Common myeloid progenitor, CD34-positive (primary cell): ENCODE data around the gene COQ9.

Source experiments
- CTCF ChIA-PET: fragments of 350-600 bp; sonication (Branson Sonifier 250); formaldehyde crosslinking; loops from one replicate; lab custom pipeline; 2021; ENCODE audit warnings: antibody characterized with exemption; lab: Charles Lee
- POLR2A ChIA-PET: fragments of 350-600 bp; sonication (Branson Sonifier 250); formaldehyde crosslinking; loops from one replicate; lab custom pipeline; 2021; ENCODE audit warnings: antibody characterized with exemption; lab: Charles Lee
- DNase-seq, 3 donors: peaks; one replicate each; pipeline versions ENCODE4 v3.0.0 to v3.0.0-alpha.2; 2013
- H3K27ac ChIP-seq, 2 experiments: 1 replicate in 1 of 2; 2 replicates in 1 of 2; pipeline ENCODE4 v1.7.0; 2013; ENCODE audit warnings: inconsistent platforms in 2 of 2, low read length in 2 of 2, mild to moderate bottlenecking in 2 of 2, low read depth in 1 of 2, moderate library complexity in 1 of 2; ENCODE audit not compliant: severe bottlenecking in 2 of 2, insufficient read depth in 1 of 2, poor library complexity in 1 of 2
- H3K27me3 ChIP-seq, 5 experiments: replicated peaks in 2 of 5; 1 replicate in 3 of 5; 2 replicates in 2 of 5; pipeline versions ENCODE4 v1.6.1 to v1.7.0; 2013; ENCODE audit warnings: low read length in 4 of 5, mild to moderate bottlenecking in 2 of 5, moderate library complexity in 2 of 5, inconsistent platforms in 1 of 5; ENCODE audit not compliant: insufficient read depth in 5 of 5, control insufficient read depth in 4 of 5
- H3K36me3 ChIP-seq, 4 experiments: 1 replicate in 2 of 4; 2 replicates in 2 of 4; pipeline versions ENCODE4 v1.6.1 to v1.7.0; 2013; ENCODE audit warnings: low read length in 3 of 4, control low read depth in 1 of 4, mild to moderate bottlenecking in 1 of 4; ENCODE audit not compliant: control insufficient read depth in 4 of 4, insufficient read depth in 4 of 4
- H3K4me1 ChIP-seq, 4 experiments: 1 replicate in 3 of 4; 2 replicates in 1 of 4; pipeline versions ENCODE4 v1.6.1 to v1.7.1; 2013; ENCODE audit warnings: low read length in 3 of 4, mild to moderate bottlenecking in 3 of 4, control low read depth in 1 of 4, inconsistent platforms in 1 of 4, moderate library complexity in 1 of 4; ENCODE audit not compliant: control insufficient read depth in 4 of 4, insufficient read depth in 4 of 4; ENCODE audit errors: control extremely low read depth in 1 of 4
- H3K4me3 ChIP-seq, 7 experiments: 1 replicate in 4 of 7; 2 replicates in 3 of 7; pipeline versions ENCODE4 v1.5.1 to v1.7.0; 2013; ENCODE audit warnings: mild to moderate bottlenecking in 7 of 7, low read length in 6 of 7, moderate library complexity in 6 of 7, inconsistent platforms in 2 of 7, low read depth in 2 of 7, control low read depth in 1 of 7; ENCODE audit not compliant: insufficient read depth in 4 of 7, control insufficient read depth in 1 of 7; ENCODE audit errors: extremely low read depth in 1 of 7
- H3K9me3 ChIP-seq, 5 experiments: 1 replicate in 4 of 5; 2 replicates in 1 of 5; pipeline versions ENCODE4 v1.6.1 to v1.7.1; 2013; ENCODE audit warnings: low read length in 4 of 5, mild to moderate bottlenecking in 2 of 5, inconsistent platforms in 1 of 5, low read depth in 1 of 5, moderate library complexity in 1 of 5; ENCODE audit not compliant: control insufficient read depth in 4 of 5, insufficient read depth in 2 of 5; ENCODE audit errors: control extremely low read depth in 1 of 5
- WGBS: methylation state at CpG from one replicate; pipeline ENCODE4 v1.1.5; 2013; ENCODE audit not compliant: insufficient coverage; 5-methylcytosine and 5-hydroxymethylcytosine counted together

Gene COQ9

DNA sequence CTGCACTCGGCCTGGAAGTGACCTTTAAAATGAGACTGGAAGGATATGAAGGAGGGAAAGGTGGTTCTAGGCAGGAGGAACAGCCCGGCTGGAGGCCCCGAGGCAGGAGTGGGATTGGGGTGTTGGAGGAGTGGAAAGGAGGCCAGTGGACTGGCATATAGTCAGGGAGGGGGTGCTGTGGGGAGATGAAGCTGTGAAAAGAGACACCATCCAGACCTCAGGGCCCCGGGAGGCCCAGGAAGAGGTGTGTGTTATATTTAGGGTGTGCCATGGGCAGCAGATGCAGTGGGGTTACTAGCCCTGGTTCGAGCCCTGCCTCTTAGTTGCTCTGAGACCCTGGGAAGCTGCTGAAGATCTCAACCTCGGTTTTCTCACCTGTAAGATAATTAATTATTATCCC, 57.9 kb downstream of the COQ9 start:
- CTCF ChIA-PET, result interaction anchor here (0.8 to 2.5 kb wide), 3 partner anchors 13 to 27 kb away, joined by 3 to 8 read pairs (median 3); no protein-coding TSS in a partner anchor

GRCh38 chr16:57507136-57508034, 60.1 kb downstream of the COQ9 start:
- POLR2A ChIA-PET, result no interaction called here
- no peak for DNase-seq
- Histone ChIP-seq H3K27me3 (no peaks in the 10 kb centered on the region), H3K36me3 (peaks cover 0 to 5% (median 0%) of the 10 kb centered on the region in 4 experiments), H3K27ac (no peak overlapping the region), H3K4me1 (no peaks in the 10 kb centered on the region), H3K4me3 (no peak overlapping the region), H3K9me3 (no peaks in the 10 kb centered on the region)
- WGBS, result 99% methylated on average over 10 of the region's 13 CpGs
- CTCF ChIA-PET, result interaction anchor here (0.5 to 2.1 kb wide), 6 partner anchors 9 to 1154 kb away, joined by 3 to 9 read pairs (median 4); partner anchors contain the start of gene DOK4

More for the DNA sequence above, 57.9 kb downstream of the COQ9 start:
- Histone ChIP-seq H3K36me3 (no peaks in the 10 kb centered on the region), H3K27ac (no peak overlapping the region), H3K4me1 (peaks cover 0 to 15% (median 6%) of the 10 kb centered on the region in 4 experiments), H3K9me3 (no peaks in the 10 kb centered on the region), H3K4me3 (no peak overlapping the region), H3K27me3 (no peaks in the 10 kb centered on the region)
- POLR2A ChIA-PET, result no interaction called here
- no peak for DNase-seq
- 90% methylated on average over 5 of the region's 6 CpGs for WGBS

- Histone ChIP-seq H3K9me3 (no peaks in the 10 kb centered on the region), H3K36me3 (peaks cover 2 to 8% (median 3%) of the 10 kb centered on the region in 4 experiments), H3K27me3 (no peaks in the 10 kb centered on the region), H3K4me1 (no peaks in the 10 kb centered on the region), H3K4me3 (no peak overlapping the region), H3K27ac (no peak overlapping the region)
- POLR2A ChIA-PET, result no interaction called here
- DNase-seq, result no peak
- CTCF ChIA-PET, result interaction anchor here (1.0 to 2.1 kb wide), 5 partner anchors 9 to 134 kb away, joined by 3 to 9 read pairs (median 5); partner anchors contain the start of gene DOK4
- WGBS, result no CpG with 5 or more reads among the region's 3 CpGs
Observed at GRCh38 chr16:57508035-57508425, 60.8 kb downstream of the COQ9 start.

- peaks cover 2 to 19% (median 9%) of the 10 kb centered on the region in 4 experiments for H3K36me3 ChIP-seq
- H3K27me3 ChIP-seq, result no peaks in the 10 kb centered on the region
- H3K27ac ChIP-seq, result no peak overlapping the region
- H3K4me3 ChIP-seq, result no peak overlapping the region
- no peaks in the 10 kb centered on the region for H3K4me1 ChIP-seq
- H3K9me3 ChIP-seq, result no peaks in the 10 kb centered on the region
- WGBS, result 95% methylated on average over 11 of the region's 12 CpGs
- DNase-seq, result no peak
- ChIA-PET CTCF (interaction anchor here (1.0 to 2.7 kb wide), 3 partner anchors 9 to 53 kb away, joined by 3 to 11 read pairs (median 5); no protein-coding TSS in a partner anchor), POLR2A (no interaction called here)
Observed at GRCh38 chr16:57509231-57509923, 62.1 kb downstream of the COQ9 start.

GRCh38 chr16:57510016-57510871, 63.0 kb downstream of the COQ9 start:
- H3K4me1 ChIP-seq, result no peaks in the 10 kb centered on the region
- WGBS, result 84% methylated on average over 10 of the region's 10 CpGs
- no peak for DNase-seq
- no peak overlapping the region for H3K4me3 ChIP-seq
- no peaks in the 10 kb centered on the region for H3K9me3 ChIP-seq
- no peak overlapping the region for H3K27ac ChIP-seq
- H3K36me3 ChIP-seq, result peaks cover 5 to 27% (median 10%) of the 10 kb centered on the region in 4 experiments
- H3K27me3 ChIP-seq, result no peaks in the 10 kb centered on the region
- ChIA-PET CTCF (interaction anchor here (1.0 to 2.7 kb wide), 4 partner anchors 8 to 91 kb away, joined by 3 to 11 read pairs (median 6); no protein-coding TSS in a partner anchor), POLR2A (interaction anchor here (0.6 kb wide), 1 partner anchor 35 kb away, joined by 3 read pairs; no protein-coding TSS in a partner anchor)
